Neural cell (in vitro differentiated cells): ENCODE measurements around the gene CCM2L. TPM values are rescaled to one million over a fixed set of nuclear protein-coding genes. Genes with fewer than 3 reads are reported as not detected.

Experiments used
- H2AFZ ChIP-seq: fragments of 200-600, 300-800 bp; sonication (generic), shearing (Covaris generic); 2 replicates; pipeline ENCODE4 v1.6.0; 2014; ENCODE audit warnings: low read depth, mild to moderate bottlenecking, antibody characterized with exemption, low read length, moderate library complexity
- H3F3A ChIP-seq: fragments of 200-600 bp; shearing (Covaris generic); 2 replicates; pipeline ENCODE4 v1.6.1; 2016; ENCODE audit warnings: mild to moderate bottlenecking, moderate library complexity, mixed read lengths, antibody characterized with exemption, low read length; ENCODE audit not compliant: insufficient read depth, poor library complexity, severe bottlenecking
- H3K27ac ChIP-seq: fragments of 200-600, 300-800 bp; sonication (generic), shearing (Covaris generic); 2 replicates; pipeline ENCODE4 v1.5.1; 2014; ENCODE audit warnings: mild to moderate bottlenecking, low read length, moderate library complexity
- H3K27me3 ChIP-seq: fragments of 300-800, 200-600 bp; sonication (generic), shearing (Covaris generic); 2 replicates; pipeline ENCODE4 v1.6.0; 2014; ENCODE audit warnings: mild to moderate bottlenecking, low read depth, low read length, moderate library complexity; ENCODE audit not compliant: insufficient read depth
- H3K36me3 ChIP-seq: fragments of 300-800, 200-600 bp; sonication (generic), shearing (Covaris generic); 2 replicates; pipeline ENCODE4 v1.5.1; 2014; ENCODE audit warnings: mild to moderate bottlenecking, antibody characterized with exemption, low read length, moderate library complexity; ENCODE audit not compliant: insufficient read depth
- H3K4me2 ChIP-seq: fragments of 300-800, 200-600 bp; sonication (generic), shearing (Covaris generic); 2 replicates; pipeline ENCODE4 v1.6.0; 2014; ENCODE audit warnings: mild to moderate bottlenecking, low read length
- H3K4me3 ChIP-seq: fragments of 300-800, 200-600 bp; sonication (generic), shearing (Covaris generic); 2 replicates; pipeline ENCODE4 v1.5.1; 2014; ENCODE audit warnings: mild to moderate bottlenecking, low read length, moderate library complexity
- H3K79me2 ChIP-seq: fragments of 200-600 bp; shearing (Covaris generic); replicated peaks from 2 replicates; pipeline ENCODE4 v1.6.0; 2014; ENCODE audit warnings: mild to moderate bottlenecking, low read length, moderate library complexity; ENCODE audit not compliant: insufficient read depth
- H3K9ac ChIP-seq: fragments of 300-800, 200-600 bp; sonication (generic), shearing (Covaris generic); 2 replicates; pipeline ENCODE4 v1.6.1; 2016; ENCODE audit warnings: mild to moderate bottlenecking, low read length, mixed read lengths
- H3K9me2 ChIP-seq: fragments of 200-600 bp; shearing (Covaris generic); 2 replicates; pipeline ENCODE4 v1.6.1; 2016; ENCODE audit warnings: mild to moderate bottlenecking, low read length, mixed read lengths; ENCODE audit not compliant: insufficient read depth
- H3K9me3 ChIP-seq: fragments of 200-600, 300-800 bp; sonication (generic), shearing (Covaris generic); 2 replicates; pipeline ENCODE4 v1.6.1; 2016; ENCODE audit warnings: mild to moderate bottlenecking, mixed run types, low read length, moderate library complexity, mixed read lengths
- H4K20me1 ChIP-seq: fragments of 200-600 bp; shearing (Covaris generic); 2 replicates; pipeline ENCODE4 v1.6.1; 2016; ENCODE audit warnings: mild to moderate bottlenecking, mixed run types; ENCODE audit not compliant: insufficient read depth
- CTCF ChIP-seq: fragments of 450-650 bp; IDR thresholded peaks from 2 replicates; pipeline ENCODE4 v1.5.1; 2014; ENCODE audit warnings: antibody characterized with exemption, mild to moderate bottlenecking, moderate library complexity; ENCODE audit not compliant: poor library complexity, severe bottlenecking
- EP300 ChIP-seq: fragments of 450-650 bp; conservative IDR thresholded peaks from 2 replicates; pipeline ENCODE4 v1.6.1; 2014; ENCODE audit warnings: antibody characterized with exemption, mild to moderate bottlenecking, moderate library complexity; ENCODE audit not compliant: poor library complexity, severe bottlenecking
- EZH2 ChIP-seq: fragments of 200-600, 300-800 bp; shearing (Covaris generic), sonication (generic); IDR thresholded peaks from 2 replicates; pipeline ENCODE4 v1.6.1; 2014; ENCODE audit warnings: antibody characterized with exemption, low read length, borderline replicate concordance, mild to moderate bottlenecking; ENCODE audit not compliant: insufficient read depth, poor library complexity, severe bottlenecking
- MXI1 ChIP-seq: fragments of 450-650 bp; conservative IDR thresholded peaks from 2 replicates; pipeline ENCODE4 v1.6.1; 2014; ENCODE audit warnings: antibody characterized with exemption, mild to moderate bottlenecking; ENCODE audit not compliant: poor library complexity, severe bottlenecking
- POLR2AphosphoS5 ChIP-seq: IDR thresholded peaks from 2 replicates; pipeline ENCODE4 v1.6.1; 2012
- RAD21 ChIP-seq: fragments of 450-650 bp; conservative IDR thresholded peaks from 2 replicates; pipeline ENCODE4 v1.6.1; 2014; ENCODE audit warnings: antibody characterized with exemption, mild to moderate bottlenecking, moderate library complexity
- REST ChIP-seq: IDR thresholded peaks from 2 replicates; pipeline ENCODE4 v1.6.1; 2012; ENCODE audit warnings: borderline replicate concordance
- SMC3 ChIP-seq: fragments of 450-650 bp; conservative IDR thresholded peaks from 2 replicates; pipeline ENCODE4 v1.6.1; 2014; ENCODE audit warnings: antibody characterized with exemption, mild to moderate bottlenecking, moderate library complexity; ENCODE audit not compliant: poor library complexity
- TAF1 ChIP-seq: IDR thresholded peaks from 2 replicates; pipeline ENCODE4 v1.6.1; 2012; ENCODE audit warnings: low read depth
- polyA plus RNA-seq: library from polyadenylated mRNA; depleted of rRNA; stranded (reverse); fragments of >200 nt; gene quantifications from 2 replicates; pipeline ENCODE4 v1.2.3, GENCODE V29; 2014

Gene CCM2L
- polyA plus RNA-seq, 1 donor from 2014 or later, result 3.0 TPM

GRCh38 chr20:32067234-32067821 is 57.1 kb downstream of the CCM2L start:
- Histone ChIP-seq H3K4me2 (no peak overlapping the region), H3K4me3 (no peak overlapping the region), H3K9ac (no peak overlapping the region), H3K27me3 (peaks cover 12% of the 10 kb centered on the region), H3K27ac (no peak overlapping the region), H3K36me3 (no peaks in the 10 kb centered on the region), H3K79me2 (no peaks in the 10 kb centered on the region), H3K9me2 (no peaks in the 10 kb centered on the region), H3F3A (no peaks in the 10 kb centered on the region), H4K20me1 (no peaks in the 10 kb centered on the region), H3K9me3 (no peaks in the 10 kb centered on the region), H2AFZ (no peak overlapping the region)
- TF ChIP-seq EZH2 (no peak), RAD21 (no peak), SMC3 (no peak), TAF1 (no peak), MXI1 (no peak), CTCF (no peak), EP300 (no peak), POLR2AphosphoS5 (no peak), REST (no peak)

GRCh38 chr20:32068174-32068573 is 57.9 kb downstream of the CCM2L start:
- Histone ChIP-seq H3K9ac (no peak overlapping the region), H3K27me3 (peaks cover 12% of the 10 kb centered on the region), H3K4me2 (no peak overlapping the region)

More at GRCh38 chr20:32068174-32068573, 57.9 kb downstream of the CCM2L start:
- Histone ChIP-seq H3K9me2 (no peaks in the 10 kb centered on the region), H3K9me3 (no peaks in the 10 kb centered on the region), H3F3A (no peaks in the 10 kb centered on the region), H3K27ac (no peak overlapping the region), H3K4me3 (no peak overlapping the region), H3K79me2 (no peaks in the 10 kb centered on the region), H2AFZ (no peak overlapping the region), H3K36me3 (no peaks in the 10 kb centered on the region), H4K20me1 (no peaks in the 10 kb centered on the region)
- TF ChIP-seq CTCF (no peak), EZH2 (no peak), RAD21 (no peak), REST (no peak), MXI1 (no peak), TAF1 (no peak), POLR2AphosphoS5 (no peak), SMC3 (no peak), EP300 (no peak)
